ENCODE results near the gene ZSWIM8. TPM values are rescaled to one million over a fixed set of nuclear protein-coding genes. Genes with fewer than 3 reads are reported as not detected.
"Not testable (repeated sequence)": the region's sequence is repeated elsewhere in the genome, so short reads cannot be mapped to it uniquely, and the experiment has no call there.

The ZSWIM8 gene
- polyA plus RNA-seq, 1 donor: 65.4 TPM

- DNase-seq (ENCODE audit: low read depth): no peak
Measured at GRCh38 chr10:73772281-73773151, 12.9 kb upstream of the ZSWIM8 start.

DNA sequence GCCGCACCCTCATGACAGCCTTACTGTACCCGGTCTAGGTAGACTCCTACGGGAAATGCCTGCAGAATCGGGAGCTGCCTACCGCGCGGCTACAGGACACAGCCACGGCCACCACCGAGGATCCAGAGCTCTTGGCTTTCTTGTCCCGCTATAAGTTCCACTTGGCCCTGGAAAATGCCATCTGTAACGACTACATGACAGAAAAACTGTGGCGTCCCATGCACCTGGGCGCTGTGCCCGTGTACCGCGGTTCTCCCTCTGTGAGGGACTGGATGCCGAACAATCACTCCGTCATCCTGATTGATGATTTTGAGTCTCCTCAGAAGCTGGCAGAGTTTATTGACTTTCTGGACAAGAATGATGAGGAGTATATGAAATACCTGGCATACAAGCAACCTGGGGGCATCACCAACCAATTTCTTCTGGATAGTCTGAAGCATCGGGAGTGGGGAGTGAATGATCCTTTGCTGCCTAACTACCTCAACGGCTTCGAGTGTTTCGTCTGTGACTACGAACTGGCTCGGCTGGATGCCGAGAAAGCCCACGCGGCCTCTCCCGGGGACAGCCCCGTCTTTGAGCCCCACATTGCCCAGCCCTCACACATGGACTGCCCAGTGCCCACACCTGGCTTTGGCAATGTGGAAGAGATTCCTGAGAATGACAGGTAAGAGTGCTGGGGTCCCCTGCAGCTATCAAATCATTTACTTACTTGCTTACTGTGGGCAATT is 12.1 kb upstream of the ZSWIM8 start:
- DNase-seq (ENCODE audit: low read depth): no peak

- no peak for DNase-seq (ENCODE audit: low read depth)
Measured at GRCh38 chr10:73774637-73775036, 10.8 kb upstream of the ZSWIM8 start.

- DNase-seq (ENCODE audit: low read depth): no peak
Measured at GRCh38 chr10:73779018-73779417, 6.4 kb upstream of the ZSWIM8 start.

- DNase-seq (ENCODE audit: low read depth): no peak
Measured at GRCh38 chr10:73779539-73780197, 5.7 kb upstream of the ZSWIM8 start.

- DNase-seq (ENCODE audit: low read depth): no peak
Measured at GRCh38 chr10:73780301-73780700, 5.1 kb upstream of the ZSWIM8 start.

DNA sequence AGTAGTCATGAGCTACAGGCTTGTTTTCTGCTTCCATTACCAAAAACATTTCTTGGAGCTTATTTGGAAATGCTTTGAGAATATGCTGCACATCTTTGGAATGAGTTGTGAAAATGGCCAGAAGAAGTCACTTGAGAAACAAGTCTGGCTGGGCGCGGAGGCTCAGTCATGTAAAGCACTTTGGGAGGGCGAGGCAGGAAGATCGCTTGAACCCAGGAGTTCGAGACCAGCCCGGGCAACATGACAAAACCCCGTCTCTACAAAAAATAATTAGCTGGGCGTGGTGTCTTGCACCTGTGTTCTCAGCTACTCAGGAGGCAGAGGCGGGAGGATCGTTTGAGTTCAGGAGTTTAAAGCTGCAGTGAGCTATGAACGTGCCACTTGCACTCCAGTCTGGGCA is 4.4 kb upstream of the ZSWIM8 start:
- DNase-seq (ENCODE audit: low read depth): no peak

GRCh38 chr10:73781548-73781878 is 3.9 kb upstream of the ZSWIM8 start:
- DNase-seq (ENCODE audit: low read depth): no peak

DNA sequence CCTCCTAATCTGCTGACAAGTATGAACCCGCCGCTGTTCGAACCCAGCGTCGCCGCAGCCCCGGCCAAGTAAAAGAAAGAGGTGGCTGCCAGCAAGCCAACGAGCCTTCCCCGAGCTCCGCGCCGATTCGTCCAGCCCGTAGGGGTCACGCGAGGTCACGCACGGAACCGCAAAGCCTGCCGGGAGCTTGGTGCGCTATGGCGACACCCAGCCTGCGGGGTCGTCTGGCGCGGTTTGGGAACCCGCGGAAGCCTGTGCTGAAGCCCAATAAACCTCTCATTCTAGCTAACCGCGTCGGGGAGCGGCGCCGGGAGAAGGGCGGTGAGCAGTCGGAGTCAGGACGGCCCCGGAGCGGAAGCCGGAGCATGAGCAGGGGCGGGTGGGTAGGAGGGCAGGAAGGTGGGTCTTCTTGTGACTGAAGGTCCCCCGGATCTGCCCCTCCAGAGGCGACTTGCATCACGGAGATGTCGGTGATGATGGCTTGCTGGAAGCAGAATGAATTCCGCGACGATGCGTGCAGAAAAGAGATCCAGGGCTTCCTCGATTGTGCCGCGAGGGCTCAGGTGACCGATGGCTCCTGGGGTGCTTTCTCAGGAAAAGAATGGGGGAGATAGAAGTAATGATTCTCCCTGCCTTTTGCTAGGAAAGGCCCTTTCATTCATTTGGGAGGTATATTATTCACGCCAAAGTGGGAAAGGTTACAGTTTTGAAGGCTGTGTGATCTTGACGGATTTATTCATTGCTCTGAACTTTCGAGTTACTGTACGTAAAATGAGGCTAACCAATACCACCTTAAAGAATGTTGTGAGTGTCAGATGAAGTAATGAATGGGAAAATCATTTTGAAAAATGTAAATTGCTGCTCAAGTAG is 3.3 kb upstream of the ZSWIM8 start, which contains the start of gene CHCHD1:
CHCHD1 (plus strand) TSS at position 170 of the 870 bp plus-strand sequence; CDS start at position 198, 28 bp downstream.
- DNase-seq (ENCODE audit: low read depth): peak; percentile 72

- DNase-seq (ENCODE audit: low read depth): no peak
Measured at GRCh38 chr10:73782749-73783085, 2.7 kb upstream of the ZSWIM8 start.

- no peak for DNase-seq (ENCODE audit: low read depth)
Measured at GRCh38 chr10:73785721-73786511, 510 bp downstream of the ZSWIM8 start.

DNA sequence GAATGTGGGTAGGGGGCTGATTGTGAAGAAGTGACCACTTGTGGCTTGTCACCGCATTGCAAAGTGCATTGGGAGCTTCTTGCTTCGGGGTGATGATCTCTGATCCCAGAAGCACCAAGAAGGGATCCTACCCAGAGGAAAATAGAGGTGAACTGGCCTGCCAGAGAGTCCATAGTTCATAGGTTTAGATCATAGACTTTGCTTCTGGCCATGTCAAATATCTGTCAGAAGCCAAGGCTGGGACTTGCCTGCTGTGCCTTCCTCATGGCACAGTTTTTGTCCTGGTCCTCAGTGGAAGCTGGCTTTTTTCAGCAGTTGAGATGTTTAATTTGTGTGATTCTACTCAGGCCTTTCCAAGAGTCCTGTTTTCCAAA is 1.1 kb downstream of the ZSWIM8 start:
- DNase-seq (ENCODE audit: low read depth): no peak

GRCh38 chr10:73787031-73787800 is 1.8 kb downstream of the ZSWIM8 start:
- not testable (repeated sequence) for DNase-seq (ENCODE audit: low read depth)

DNA sequence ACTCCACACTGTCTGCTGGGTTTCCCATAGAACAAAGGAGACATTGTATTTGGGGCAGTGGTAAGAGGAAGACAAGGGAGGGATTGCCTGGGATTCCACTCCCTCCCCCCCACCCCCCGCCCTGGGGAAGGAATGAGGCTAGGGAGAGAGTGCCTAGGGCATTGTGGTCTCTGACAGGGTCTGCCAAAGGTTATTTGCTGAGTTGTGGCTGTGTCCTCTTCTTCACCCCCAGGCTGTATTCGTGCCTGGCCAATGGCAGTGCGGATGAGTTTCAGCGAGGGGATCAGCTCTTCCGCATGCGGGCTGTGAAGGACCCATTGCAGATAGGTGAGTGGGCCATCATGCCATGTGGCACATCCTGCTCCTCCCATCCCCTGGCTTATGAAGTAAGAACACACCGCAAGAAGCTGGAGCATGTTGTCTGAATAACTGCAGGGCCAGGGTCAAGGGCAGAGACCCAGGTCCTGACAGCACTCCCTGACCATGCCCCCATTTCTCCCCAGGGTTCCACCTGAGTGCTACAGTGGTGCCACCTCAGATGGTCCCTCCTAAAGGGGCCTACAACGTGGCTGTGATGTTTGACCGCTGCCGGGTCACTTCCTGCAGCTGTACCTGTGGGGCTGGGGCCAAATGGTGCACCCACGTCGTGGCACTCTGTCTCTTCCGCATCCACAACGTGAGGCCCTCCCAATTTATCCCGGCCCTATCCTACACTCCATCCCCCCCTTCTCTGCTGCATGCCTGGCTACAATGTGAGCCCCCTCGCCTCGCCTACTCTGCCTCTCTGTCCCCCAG is 3.7 kb downstream of the ZSWIM8 start:
- DNase-seq (ENCODE audit: low read depth): no peak

DNA sequence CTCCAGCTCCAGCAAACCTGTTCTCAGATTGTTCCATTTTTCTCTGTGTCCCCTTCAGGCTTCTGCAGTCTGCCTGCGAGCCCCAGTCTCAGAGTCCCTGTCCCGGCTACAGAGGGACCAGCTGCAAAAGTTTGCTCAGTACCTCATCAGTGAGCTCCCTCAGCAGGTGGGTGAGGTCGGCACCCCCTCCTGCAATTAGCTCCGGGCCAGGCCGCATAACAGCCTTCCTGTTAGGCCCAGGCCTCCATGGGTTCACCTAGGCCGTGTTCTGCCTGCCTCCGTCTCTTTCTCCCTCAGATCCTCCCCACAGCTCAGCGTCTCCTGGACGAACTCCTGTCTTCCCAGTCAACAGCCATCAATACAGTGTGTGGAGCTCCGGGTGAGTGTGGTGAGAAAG is 4.3 kb downstream of the ZSWIM8 start:
- DNase-seq (ENCODE audit: low read depth): no peak

GRCh38 chr10:73790886-73791625 is 5.7 kb downstream of the ZSWIM8 start:
- DNase-seq (ENCODE audit: low read depth): no peak

- no peak for DNase-seq (ENCODE audit: low read depth)
Measured at GRCh38 chr10:73791871-73792400, 6.5 kb downstream of the ZSWIM8 start.

DNA sequence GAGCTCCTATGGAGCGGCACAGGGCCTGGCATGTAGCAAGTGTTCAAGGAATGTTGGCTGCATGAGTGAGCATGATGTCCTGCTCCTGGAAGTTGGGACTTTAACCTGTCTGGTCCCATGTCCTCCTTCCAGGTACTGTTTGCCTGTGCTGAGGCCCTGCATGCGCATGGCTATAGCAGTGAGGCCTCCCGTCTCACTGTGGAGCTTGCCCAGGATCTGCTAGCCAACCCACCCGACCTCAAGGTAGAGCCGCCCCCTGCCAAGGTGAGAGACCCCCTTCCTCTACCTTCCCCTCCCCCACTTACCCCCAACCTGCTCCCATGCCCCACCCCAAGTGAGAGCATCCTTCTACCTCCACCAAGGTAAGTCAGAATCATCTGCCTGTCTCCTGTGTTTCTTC is 8.1 kb downstream of the ZSWIM8 start:
- no peak for DNase-seq (ENCODE audit: low read depth)

Measured in forelimb muscle (tissue), 1 donor.